H1 (cell line): ENCODE measurements around the gene MED31. TPM values are rescaled to one million over a fixed set of nuclear protein-coding genes. Genes with fewer than 3 reads are reported as not detected.
A peak's percentile ranks its signal among the peaks of the same experiment; 100 is the strongest.

Experiments
- CTCF ChIA-PET: fragments of 300-600 bp; sonication (Branson Sonifier 250); formaldehyde crosslinking; loops from one replicate; lab custom pipeline; 2021; ENCODE audit not compliant: partially characterized antibody; lab: Charles Lee
- POLR2A ChIA-PET: fragments of 300-600 bp; sonication (Branson Sonifier 250); formaldehyde crosslinking; loops from one replicate; lab custom pipeline; 2021; ENCODE audit warnings: inconsistent platforms; ENCODE audit not compliant: partially characterized antibody; lab: Charles Lee
- DNase-seq, 2 experiments: peaks; one replicate each; pipeline versions ENCODE4 v3.0.0 to v3.0.0-alpha.2; 2010 to 2022; ENCODE audit warnings: low spot score in 2 of 2, low read depth in 1 of 2, mixed read lengths in 1 of 2
- FAIRE-seq: peaks from 2 replicates; lab custom pipeline; 2011; peaks lifted over from hg19 to GRCh38; lab: Jason Lieb, UNC
- H2AFZ ChIP-seq: 2 replicates; pipeline ENCODE4 v1.8.1; 2012; ENCODE audit warnings: low read length, inconsistent platforms
- H2AK5ac ChIP-seq: 2 replicates; pipeline ENCODE4 v1.6.1; 2013; ENCODE audit warnings: low read depth, low read length
- H2BK120ac ChIP-seq: replicated peaks from 2 replicates; pipeline ENCODE3; 2013; ENCODE audit warnings: low read depth, low read length, inconsistent platforms
- H2BK12ac ChIP-seq: 2 replicates; pipeline ENCODE4 v1.6.1; 2013; ENCODE audit warnings: low read depth, low read length
- H2BK15ac ChIP-seq: 2 replicates; pipeline ENCODE4 v1.6.1; 2013; ENCODE audit warnings: low read length
- H2BK20ac ChIP-seq: 2 replicates; pipeline ENCODE4 v1.6.1; 2013; ENCODE audit warnings: low read length
- H2BK5ac ChIP-seq: 2 replicates; pipeline ENCODE4 v1.6.1; 2013; ENCODE audit warnings: low read depth, low read length
- H3K14ac ChIP-seq: 2 replicates; pipeline ENCODE4 v1.6.1; 2013; ENCODE audit warnings: inconsistent platforms; ENCODE audit not compliant: insufficient read length
- H3K18ac ChIP-seq: 2 replicates; pipeline ENCODE4 v1.6.1; 2013; ENCODE audit warnings: low read length; ENCODE audit errors: extremely low read depth
- H3K23ac ChIP-seq: 2 replicates; pipeline ENCODE4 v1.6.1; 2013; ENCODE audit warnings: inconsistent platforms; ENCODE audit not compliant: insufficient read length
- H3K23me2 ChIP-seq: 2 replicates; pipeline ENCODE4 v1.6.1; 2013; ENCODE audit warnings: low read depth, low read length
- H3K27ac ChIP-seq: 2 replicates; pipeline ENCODE4 v1.6.1; 2011; ENCODE audit warnings: low read depth, low read length, inconsistent platforms
- H3K27me3 ChIP-seq, 4 experiments: replicated peaks in 1 of 4; 1 replicate in 1 of 4; 2 replicates in 3 of 4; pipeline versions ENCODE4 v1.6.1 to v1.8.1; 2011 to 2013; ENCODE audit warnings: low read length in 3 of 4, mild to moderate bottlenecking in 3 of 4, inconsistent platforms in 2 of 4, mixed read lengths in 2 of 4, moderate library complexity in 1 of 4; ENCODE audit not compliant: control insufficient read depth in 3 of 4, insufficient read depth in 3 of 4; ENCODE audit errors: extremely low read depth in 1 of 4
- H3K36me3 ChIP-seq, 4 experiments: 2 replicates each; pipeline versions ENCODE4 v1.6.1 to v1.8.1; 2011 to 2013; ENCODE audit warnings: mild to moderate bottlenecking in 4 of 4, low read length in 3 of 4, moderate library complexity in 2 of 4, control low read depth in 1 of 4, inconsistent platforms in 1 of 4; ENCODE audit not compliant: insufficient read depth in 4 of 4, control insufficient read depth in 2 of 4
- H3K4ac ChIP-seq: replicated peaks from 2 replicates; pipeline ENCODE3; 2013; ENCODE audit warnings: low read length, low read depth, mixed read lengths, inconsistent platforms; ENCODE audit not compliant: insufficient read length
- H3K4me1 ChIP-seq, 4 experiments: replicated peaks in 1 of 4; 1 replicate in 1 of 4; 2 replicates in 3 of 4; pipeline versions ENCODE4 v1.6.1 to v1.8.1; 2011 to 2013; ENCODE audit warnings: low read length in 3 of 4, inconsistent platforms in 2 of 4, mixed read lengths in 1 of 4; ENCODE audit not compliant: insufficient read depth in 4 of 4, control insufficient read depth in 3 of 4
- H3K4me2 ChIP-seq, 2 experiments: 2 replicates each; pipeline versions ENCODE4 v1.6.1 to v1.8.1; 2011 to 2013; ENCODE audit warnings: low read depth in 2 of 2, low read length in 2 of 2, control low read depth in 1 of 2, inconsistent platforms in 1 of 2, mild to moderate bottlenecking in 1 of 2; ENCODE audit not compliant: insufficient read depth in 1 of 2
- H3K4me3 ChIP-seq, 4 experiments: fragments of 200-600, 300-600 bp in 1 of 4; sonication (generic), shearing (Covaris generic), sonication (Bioruptor Twin) in 1 of 4; 2 replicates each; pipeline versions ENCODE4 v1.5.1 to v1.8.1; 2011 to 2016; ENCODE audit warnings: low read length in 4 of 4, low read depth in 3 of 4, control low read depth in 2 of 4, inconsistent platforms in 2 of 4, mild to moderate bottlenecking in 2 of 4, mixed read lengths in 1 of 4, moderate library complexity in 1 of 4; ENCODE audit not compliant: insufficient read depth in 2 of 4; ENCODE audit errors: extremely low read depth in 1 of 4
- H3K56ac ChIP-seq: replicated peaks from 2 replicates; pipeline ENCODE3; 2013; ENCODE audit warnings: low read depth, mild to moderate bottlenecking, mixed read lengths, low read length, inconsistent platforms; ENCODE audit not compliant: insufficient read length
- H3K79me1 ChIP-seq: 2 replicates; pipeline ENCODE4 v1.6.1; 2013; ENCODE audit warnings: low read depth, low read length, control low read depth
- H3K79me2 ChIP-seq, 2 experiments: 2 replicates each; pipeline versions ENCODE4 v1.6.1 to v1.8.1; 2012 to 2013; ENCODE audit warnings: low read length in 2 of 2, mild to moderate bottlenecking in 2 of 2, inconsistent platforms in 1 of 2; ENCODE audit not compliant: insufficient read depth in 2 of 2, control insufficient read depth in 1 of 2
- H3K9ac ChIP-seq, 4 experiments: replicated peaks in 1 of 4; 1 replicate in 1 of 4; 2 replicates in 3 of 4; pipeline versions ENCODE4 v1.6.1 to v1.8.1; 2011 to 2013; ENCODE audit warnings: low read depth in 3 of 4, low read length in 3 of 4, control low read depth in 2 of 4, mild to moderate bottlenecking in 2 of 4, moderate library complexity in 2 of 4, inconsistent platforms in 1 of 4; ENCODE audit errors: extremely low read depth in 1 of 4
- H3K9me3 ChIP-seq, 2 experiments: 2 replicates each; pipeline versions ENCODE4 v1.6.1 to v1.8.1; 2012 to 2013; ENCODE audit warnings: mild to moderate bottlenecking in 2 of 2, moderate library complexity in 2 of 2, control low read depth in 1 of 2, inconsistent platforms in 1 of 2, low read depth in 1 of 2, low read length in 1 of 2, mixed read lengths in 1 of 2; ENCODE audit not compliant: insufficient read depth in 2 of 2
- H4K20me1 ChIP-seq, 2 experiments: replicated peaks in 1 of 2; 2 replicates each; pipeline versions ENCODE3 to v1.8.1; 2011 to 2013; ENCODE audit warnings: inconsistent platforms in 2 of 2, low read length in 2 of 2, mild to moderate bottlenecking in 1 of 2; ENCODE audit not compliant: insufficient read depth in 2 of 2, control insufficient read depth in 1 of 2
- H4K5ac ChIP-seq: 2 replicates; pipeline ENCODE4 v1.6.1; 2013; ENCODE audit warnings: low read length, low read depth, mixed read lengths, inconsistent platforms; ENCODE audit not compliant: insufficient read length
- H4K8ac ChIP-seq: 2 replicates; pipeline ENCODE4 v1.8.0; 2013; ENCODE audit warnings: mild to moderate bottlenecking, moderate library complexity, low read length, inconsistent platforms; ENCODE audit not compliant: insufficient read depth; ENCODE audit errors: extremely low read depth
- H4K91ac ChIP-seq: replicated peaks from 2 replicates; pipeline ENCODE3; 2013; ENCODE audit warnings: low read length, mixed read lengths, inconsistent platforms; ENCODE audit not compliant: insufficient read length
- CBX5 ChIP-seq: fragments of 300-800, 300-1000 bp; sonication (generic); IDR thresholded peaks from 2 replicates; pipeline ENCODE4 v1.7.1; 2016; ENCODE audit warnings: antibody characterized with exemption, low read length, low read depth
- CBX8 ChIP-seq: fragments of 300-800, 300-1000 bp; sonication (generic); IDR thresholded peaks from 2 replicates; pipeline ENCODE4 v1.7.1; 2016; ENCODE audit warnings: low read depth, low read length, borderline replicate concordance
- CHD1 ChIP-seq: IDR thresholded peaks from 2 replicates; pipeline ENCODE4 v1.6.1; 2012; ENCODE audit warnings: low read depth, low read length, improper control_type of control experiment
- KDM1A ChIP-seq: fragments of 200-600, 300-600 bp; sonication (generic); IDR thresholded peaks from 2 replicates; pipeline ENCODE4 v1.7.1; 2016; ENCODE audit warnings: mild to moderate bottlenecking, low read length, borderline replicate concordance
- POLR2A ChIP-seq, 2 experiments: IDR thresholded peaks; 1 replicate in 1 of 2; 2 replicates in 1 of 2; pipeline ENCODE4 v1.6.1; 2011; ENCODE audit warnings: low read depth in 2 of 2, low read length in 2 of 2, mild to moderate bottlenecking in 2 of 2; ENCODE audit errors: control extremely low read depth in 1 of 2
- SIRT6 ChIP-seq: IDR thresholded peaks from one replicate; pipeline ENCODE4 v1.7.1; 2012; ENCODE audit warnings: low read length, inconsistent platforms
- SP2 ChIP-seq: IDR thresholded peaks from 2 replicates; pipeline ENCODE4 v1.6.1; 2012; ENCODE audit warnings: mild to moderate bottlenecking, low read length, inconsistent platforms
- SRF ChIP-seq: IDR thresholded peaks from 2 replicates; pipeline ENCODE4 v1.6.1; 2011; ENCODE audit warnings: mild to moderate bottlenecking, low read depth, low read length, moderate library complexity
- TAF7 ChIP-seq: optimal IDR thresholded peaks from 2 replicates; pipeline ENCODE3; 2011; ENCODE audit warnings: low read depth, mild to moderate bottlenecking, inconsistent platforms, low read length, moderate library complexity, borderline replicate concordance
- TEAD4 ChIP-seq: IDR thresholded peaks from 2 replicates; pipeline ENCODE4 v1.6.1; 2012; ENCODE audit warnings: low read depth, low read length, inconsistent platforms, mixed read lengths
- ZNF274 ChIP-seq: IDR thresholded peaks from 2 replicates; pipeline ENCODE4 v1.7.0; 2012; ENCODE audit warnings: low read length, borderline replicate concordance; ENCODE audit errors: extremely low read depth
- WGBS, 2 experiments: shearing (Covaris generic) in 1 of 2; methylation state at CpG; one replicate each; pipeline versions ENCODE4 v1.1.6 to v1.1.7; 2013 to 2015; ENCODE audit warnings: low lambda C conversion rate in 2 of 2, mixed read lengths in 2 of 2, inconsistent platforms in 1 of 2, low coverage in 1 of 2, missing lambda C conversion rate in 1 of 2; ENCODE audit not compliant: insufficient replicate concordance in 2 of 2, insufficient coverage in 1 of 2, insufficient read length in 1 of 2; ENCODE audit errors: extremely low coverage in 1 of 2, missing lambda C conversion rate in 1 of 2; 5-methylcytosine and 5-hydroxymethylcytosine counted together
- polyA plus RNA-seq, 7 experiments: library from polyadenylated mRNA; depleted of rRNA in 3 of 7; stranded (reverse) in 5 of 7; unstranded in 2 of 7; fragments of >200 nt in 5 of 7; fragments of 200-250 nt in 2 of 7; gene quantifications; 1 replicate in 5 of 7; 2 replicates in 1 of 7; 4 replicates in 1 of 7; pipeline versions ENCODE4 v1.2.1 to v1.2.3, GENCODE V29; 2011 to 2013; ENCODE audit warnings: missing spikeins in 2 of 7, mixed read lengths in 2 of 7
- total RNA-seq: library from RNA; stranded (reverse); fragmentation: NEBNext Ultra II Directional; extraction: Animal tissue kit (Norgen Biotek cat#: 25700); gene quantifications from 2 replicates; pipeline ENCODE4 v1.2.1, GENCODE V29; 2021

Gene MED31
- total and polyA plus RNA-seq, 2 of the 8 experiments (the other 6 are each of a cell fraction or from before 2014, with no cell fraction given), result 4.6 to 12.3 TPM

DNA sequence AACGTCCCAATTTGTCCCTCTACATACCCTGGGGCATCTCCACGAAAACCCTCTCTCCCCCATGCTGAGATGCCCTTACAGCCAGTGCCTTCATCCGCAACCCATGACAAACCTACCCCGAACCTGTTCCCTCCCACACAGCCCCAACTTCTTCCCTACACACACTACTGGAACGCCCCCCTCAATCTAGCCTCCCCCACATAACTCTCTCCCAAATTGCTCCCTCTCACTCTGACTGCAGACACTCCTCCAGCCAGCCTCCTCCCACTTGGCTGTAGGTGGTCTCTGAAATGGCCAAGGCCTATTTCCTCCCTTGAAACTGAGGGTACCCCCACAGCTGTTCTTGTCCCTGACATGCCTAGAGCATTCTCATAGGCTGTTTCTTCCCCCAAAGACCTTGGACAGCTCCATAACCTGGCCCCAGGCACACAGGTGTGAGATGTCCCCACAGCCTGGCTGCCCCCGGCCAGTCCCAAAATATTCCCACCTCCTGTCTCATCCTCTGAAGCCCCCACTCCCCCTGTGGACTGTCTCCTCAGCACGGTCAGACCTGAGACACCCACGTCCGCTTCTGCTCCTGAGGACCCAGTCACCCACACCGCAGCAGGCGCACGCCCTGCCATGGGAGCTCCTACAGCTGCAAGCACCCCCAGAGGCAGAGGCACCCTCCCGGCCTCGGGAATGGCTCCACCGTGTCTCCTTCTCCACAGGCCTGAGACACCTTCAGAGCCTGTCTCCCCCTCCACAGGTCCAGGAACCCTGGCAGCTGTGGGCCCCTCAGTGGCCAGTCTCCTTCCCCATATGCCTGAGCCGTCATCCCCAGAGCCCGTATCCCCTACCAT lies 14.6 kb downstream of the MED31 start:
- Histone ChIP-seq H4K8ac (no peak overlapping the region), H2AK5ac (no peak overlapping the region), H3K4me2 (no peak overlapping the region), H2AFZ (no peak overlapping the region), H3K23ac (no peak overlapping the region), H2BK120ac (no peak overlapping the region), H3K14ac (no peak overlapping the region), H3K9ac (no peak overlapping the region), H3K4me3 (no peak overlapping the region), H3K36me3 (peaks cover 6 to 23% (median 16%) of the 10 kb centered on the region in 4 experiments; a peak in 6 of 8 replicates), H2BK20ac (no peak overlapping the region), H3K4me1 (peaks cover 0 to 10% (median 2%) of the 10 kb centered on the region in 4 experiments; a peak in 4 of 7 replicates), H2BK5ac (peak overlapping the region; percentile 24; the same call in 1 of the 2 replicates), H3K79me1 (0 out of 2 replicates have a peak, but pooled peaks cover 4% of the 10 kb centered on the region), H4K5ac (no peak overlapping the region), H3K9me3 (no peaks in the 10 kb centered on the region), H3K27ac (no peak overlapping the region), H3K27me3 (no peaks in the 10 kb centered on the region), H3K56ac (no peak overlapping the region), H4K20me1 (peaks cover 0 to 8% of the 10 kb centered on the region in 2 experiments), H2BK12ac (no peak overlapping the region), H4K91ac (no peak overlapping the region), H3K18ac (no peak overlapping the region), H2BK15ac (no peak overlapping the region), H3K4ac (no peak overlapping the region), H3K79me2 (peaks cover 0 to 21% of the 10 kb centered on the region in 2 experiments; a peak in 2 of 4 replicates), H3K23me2 (peaks cover 10% of the 10 kb centered on the region)
- ChIA-PET POLR2A (no interaction called here), CTCF (interaction anchor here (0.6 kb wide), 1 partner anchor 9 kb away, joined by 3 read pairs; no protein-coding TSS in a partner anchor)
- TF ChIP-seq SP2 (no peak), CHD1 (no peak), POLR2A (IDR thresholded peaks at IDR 0.05; ENCODE audit: control extremely low read depth in 1 of 2, low read depth in 2 of 2, low read length in 2 of 2) (no peak), ZNF274 (no peak), KDM1A (no peak), TAF7 (no peak), SIRT6 (no peak), CBX5 (no peak), SRF (no peak), TEAD4 (no peak), CBX8 (no peak)
- DNase-seq (no peak), FAIRE-seq (no peak)
- 88% methylated on average over 16 of the region's 17 CpGs; no CpG with 5 or more reads in 1 of the 2 experiments for WGBS, 2 experiments
